CD4-positive, alpha-beta T cell treated with Interleukin-4 for 1 hour (primary cell): ENCODE results near the gene TYW1.
A peak's percentile ranks its signal among the peaks of the same experiment; 100 is the strongest.
"Not testable (repeated sequence)": the region's sequence is repeated elsewhere in the genome, so short reads cannot be mapped to it uniquely, and the experiment has no call there.

Source experiments
- DNase-seq, 2 donors: peaks; one replicate each; pipeline ENCODE4 v3.0.0-alpha.2; 2020 to 2022

Gene TYW1

DNA sequence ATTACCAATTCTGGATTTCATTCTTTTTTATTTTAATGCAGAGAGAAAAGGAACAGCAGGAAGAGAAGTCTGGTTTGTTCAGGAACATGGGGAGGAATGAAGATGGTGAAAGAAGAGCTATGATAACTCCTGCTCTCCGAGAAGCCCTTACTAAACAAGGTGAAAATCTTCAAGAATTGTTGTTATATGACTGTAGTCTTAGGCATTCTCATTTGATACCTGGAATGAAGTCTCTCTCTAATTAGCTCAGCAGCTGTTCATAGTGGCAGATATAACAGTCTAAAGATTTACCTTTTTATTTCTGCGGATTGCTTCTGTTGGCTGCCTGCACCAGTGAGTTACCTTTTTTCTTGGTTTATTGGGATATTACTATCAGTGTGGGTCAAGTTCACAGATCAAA lies 53.3 kb downstream of the TYW1 start:
- DNase-seq = not testable (repeated sequence)

DNA sequence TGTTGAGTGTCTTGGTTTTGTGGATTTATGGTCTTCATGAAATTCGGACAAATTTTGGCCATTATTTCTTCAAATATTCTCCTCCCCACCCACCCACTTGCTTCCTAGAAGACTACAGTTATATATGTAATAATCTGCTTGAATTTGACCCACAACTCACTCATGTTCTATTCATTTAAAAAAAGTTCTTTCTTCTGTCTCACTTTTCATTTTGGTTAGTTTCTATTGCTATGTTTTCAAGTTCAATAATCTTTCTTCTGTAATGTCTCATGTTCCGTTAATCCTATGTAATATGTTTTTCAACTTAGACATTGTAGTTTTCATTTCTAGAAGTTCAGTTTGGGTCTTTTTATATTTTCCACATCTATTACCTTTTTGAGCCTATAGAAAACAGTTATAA lies 55.5 kb downstream of the TYW1 start:
- not testable (repeated sequence) for DNase-seq

DNA sequence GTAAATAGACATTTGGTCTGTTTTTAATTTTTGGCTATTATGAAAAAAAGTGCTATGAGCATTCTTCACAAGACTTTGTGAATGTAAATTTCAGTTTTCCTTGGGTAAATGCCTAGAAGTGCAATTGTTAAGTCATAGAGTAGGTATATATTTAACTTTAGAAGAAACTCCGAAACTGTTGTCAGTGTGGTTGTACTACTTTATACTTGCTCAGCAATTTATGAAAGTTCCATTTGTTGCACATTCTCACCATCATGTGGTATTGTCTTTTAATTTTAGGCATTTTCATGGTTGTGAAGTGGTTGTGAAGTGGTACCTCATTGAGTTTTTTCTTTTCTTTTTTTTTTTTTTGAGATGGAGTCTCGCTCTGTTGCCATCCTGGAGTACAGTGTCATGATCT lies 60.0 kb downstream of the TYW1 start:
- DNase-seq = no peak

DNA sequence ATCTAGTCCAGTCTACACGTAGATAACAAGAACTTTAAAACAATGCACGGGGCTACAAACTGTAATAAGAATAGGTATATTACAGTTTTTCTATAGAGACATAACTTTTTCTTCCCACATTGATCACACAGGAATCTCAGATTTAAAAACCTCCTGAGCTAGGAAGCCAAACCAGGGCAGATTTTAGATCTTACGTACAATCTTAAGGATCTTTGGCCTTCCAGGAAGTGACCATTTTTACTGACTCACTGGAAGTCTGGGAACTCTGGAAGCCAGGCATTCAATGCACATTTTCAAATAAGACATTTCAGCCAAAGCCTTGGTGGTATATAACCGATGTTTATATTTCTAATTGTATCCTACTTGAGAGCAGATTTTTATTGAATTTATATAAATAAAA lies 64.7 kb downstream of the TYW1 start:
- DNase-seq = not testable (repeated sequence)

DNA sequence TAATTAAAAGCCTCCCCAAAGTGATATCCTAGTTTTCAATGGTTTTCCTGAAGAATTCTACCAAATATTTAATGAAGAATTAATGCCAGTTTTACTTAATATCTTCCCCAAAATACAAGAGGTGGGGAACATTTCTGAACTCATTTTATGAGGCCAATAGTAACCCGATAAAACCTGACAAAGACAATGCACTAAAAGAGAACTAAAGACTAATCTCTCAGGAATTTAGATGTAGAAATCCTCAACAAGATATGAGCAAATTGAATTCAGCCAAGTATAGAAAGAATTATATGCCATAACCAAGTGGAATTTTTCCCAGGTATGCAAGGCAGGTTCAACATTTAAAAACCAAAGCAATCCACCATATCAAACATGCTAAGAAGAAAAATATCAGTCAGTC lies 66.2 kb downstream of the TYW1 start:
- not testable (repeated sequence) for DNase-seq

DNA sequence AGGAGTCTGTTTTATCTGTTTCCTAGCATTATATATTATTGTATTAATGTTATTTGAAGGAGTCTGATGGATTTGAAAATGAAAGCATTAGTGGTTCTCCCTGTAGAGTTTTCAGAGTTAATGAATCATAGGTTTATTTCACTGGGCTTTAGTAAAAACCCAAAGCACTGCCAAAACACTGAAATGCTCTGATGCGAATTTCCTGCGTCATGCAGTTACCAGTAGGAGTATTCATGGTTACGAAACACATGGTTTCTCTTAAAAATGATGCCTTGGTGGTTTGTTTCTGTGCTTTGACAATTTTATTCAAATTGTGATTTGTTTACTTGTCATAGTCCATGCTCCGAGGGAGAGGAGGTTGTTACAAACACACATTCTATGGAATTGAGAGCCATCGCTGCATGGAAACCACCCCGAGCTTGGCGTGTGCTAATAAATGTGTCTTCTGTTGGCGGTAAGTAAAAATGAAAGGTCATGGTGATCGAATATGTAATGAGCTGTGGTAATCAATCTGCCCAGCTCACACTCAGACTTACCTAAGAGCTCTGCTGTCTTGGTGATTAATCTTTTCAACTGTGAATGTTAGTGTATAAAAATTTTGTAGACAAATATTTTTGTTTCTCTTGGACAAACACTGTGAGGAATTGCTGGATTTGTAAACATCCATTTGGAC lies 70.5 kb downstream of the TYW1 start:
- DNase-seq = not testable (repeated sequence)

DNA sequence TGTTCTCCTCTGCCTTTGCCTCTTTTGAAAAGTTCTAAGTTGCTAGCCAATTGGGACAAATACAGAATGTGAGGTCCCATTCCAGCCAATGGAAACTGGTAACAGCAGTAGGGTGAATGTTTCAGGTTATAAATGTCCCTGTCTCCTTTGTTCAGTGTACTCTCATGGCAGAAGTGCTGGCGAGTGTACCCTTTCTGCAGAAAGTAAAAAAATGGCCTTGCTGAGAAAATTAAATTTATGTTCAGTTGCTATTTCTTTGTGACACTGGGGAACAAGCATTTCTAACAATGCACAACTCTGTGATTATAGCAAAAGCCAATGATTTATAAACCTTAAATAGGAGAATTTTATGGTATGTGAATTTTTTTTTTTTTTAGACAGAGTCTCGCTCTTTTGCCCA lies 79.5 kb downstream of the TYW1 start:
- not testable (repeated sequence) for DNase-seq

DNA sequence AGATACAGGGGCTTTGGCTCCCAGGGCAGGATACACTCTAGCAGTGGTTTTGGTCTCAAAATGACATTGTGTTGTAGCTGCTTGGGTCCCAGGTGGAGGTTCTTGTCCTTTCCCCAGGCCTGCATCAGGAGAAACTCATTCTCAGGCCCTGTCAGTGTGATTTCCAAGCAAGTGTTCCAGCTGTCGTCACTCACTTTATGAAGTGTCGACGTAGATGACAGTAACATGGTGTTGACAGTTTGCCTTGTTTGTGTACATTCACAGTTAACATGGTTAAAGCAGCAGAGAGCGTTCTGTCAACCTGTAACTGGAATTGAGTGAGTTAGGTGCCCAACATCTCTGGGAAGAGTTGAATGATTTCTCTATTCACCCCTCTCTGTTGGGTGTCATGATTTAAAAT lies 86.2 kb downstream of the TYW1 start:
- not testable (repeated sequence) for DNase-seq

DNA sequence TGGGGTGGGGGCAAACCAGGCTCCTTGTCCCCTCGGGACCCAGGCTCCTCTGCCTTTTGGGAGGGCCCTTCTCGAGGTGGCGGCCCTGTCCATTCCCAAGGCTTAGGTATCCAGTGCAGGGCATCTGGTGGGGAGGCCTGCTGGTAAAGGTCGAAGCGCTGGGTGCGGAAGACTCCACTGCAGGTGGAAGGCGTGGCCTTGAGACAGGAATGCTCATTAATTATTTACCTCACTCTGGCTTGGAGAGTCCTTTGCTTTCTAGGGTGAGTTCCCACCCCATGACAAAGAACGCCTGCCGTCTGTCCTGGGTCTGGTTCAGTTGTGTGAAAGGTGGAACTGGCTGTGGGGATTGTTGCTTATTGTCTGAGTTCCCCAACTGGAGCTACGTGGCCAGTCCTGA lies 92.6 kb downstream of the TYW1 start:
- not testable (repeated sequence) for DNase-seq

DNA sequence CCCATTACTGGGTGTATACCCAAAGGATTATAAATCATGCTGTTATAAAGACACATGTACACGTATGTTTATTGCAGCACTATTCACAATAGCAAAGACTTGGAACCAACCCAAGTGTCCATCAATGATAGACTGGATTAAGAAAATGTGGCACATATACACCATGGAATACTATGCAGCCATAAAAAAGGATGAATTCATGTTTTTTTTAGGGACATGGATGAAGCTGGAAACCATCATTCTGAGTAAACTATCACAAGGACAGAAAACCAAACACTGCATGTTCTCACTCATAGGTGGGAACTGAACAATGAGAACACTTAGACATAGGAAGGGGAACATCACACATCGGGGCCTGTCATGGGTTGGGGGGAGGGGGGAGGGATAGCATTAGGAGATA lies 94.4 kb downstream of the TYW1 start:
- not testable (repeated sequence) for DNase-seq

DNA sequence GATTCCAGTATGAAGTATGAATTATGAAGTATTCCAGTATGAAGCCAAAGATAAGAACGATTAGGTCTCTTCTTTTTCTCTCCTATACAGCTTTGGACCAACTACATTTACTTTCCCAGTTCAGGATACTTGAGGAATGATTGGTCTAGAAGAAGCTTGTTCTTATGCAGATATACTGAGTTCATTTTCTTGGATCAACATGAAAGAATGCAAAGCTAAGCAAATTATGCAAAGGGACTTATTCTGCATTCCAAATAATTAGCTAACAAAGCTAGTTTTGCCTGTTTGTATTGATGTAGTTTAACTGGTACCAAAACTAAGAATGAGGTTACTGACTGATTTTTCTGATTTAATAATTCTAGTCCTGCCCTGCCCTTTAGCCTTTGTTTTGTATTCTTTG lies 101.4 kb downstream of the TYW1 start:
- DNase-seq = not testable (repeated sequence)

DNA sequence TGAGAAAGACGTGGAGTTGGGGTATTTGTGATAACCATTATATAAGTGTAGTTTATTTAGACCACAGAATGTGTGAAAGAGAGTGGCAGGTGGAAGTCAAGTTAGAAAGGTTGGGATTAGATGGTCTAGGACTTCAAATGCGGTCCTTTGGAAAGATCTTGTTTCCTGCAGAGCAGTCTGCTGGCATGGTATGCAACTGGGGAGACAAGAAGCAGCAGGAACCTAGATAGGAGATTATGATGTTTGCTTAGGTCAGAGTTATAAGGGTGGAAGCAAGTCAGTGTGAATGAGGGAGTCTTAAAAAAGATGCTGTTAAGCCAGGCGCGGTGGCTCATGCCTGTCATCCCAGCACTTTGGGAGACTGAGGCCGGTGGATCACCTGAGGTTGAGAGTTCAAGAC lies 102.8 kb downstream of the TYW1 start:
- not testable (repeated sequence) for DNase-seq

DNA sequence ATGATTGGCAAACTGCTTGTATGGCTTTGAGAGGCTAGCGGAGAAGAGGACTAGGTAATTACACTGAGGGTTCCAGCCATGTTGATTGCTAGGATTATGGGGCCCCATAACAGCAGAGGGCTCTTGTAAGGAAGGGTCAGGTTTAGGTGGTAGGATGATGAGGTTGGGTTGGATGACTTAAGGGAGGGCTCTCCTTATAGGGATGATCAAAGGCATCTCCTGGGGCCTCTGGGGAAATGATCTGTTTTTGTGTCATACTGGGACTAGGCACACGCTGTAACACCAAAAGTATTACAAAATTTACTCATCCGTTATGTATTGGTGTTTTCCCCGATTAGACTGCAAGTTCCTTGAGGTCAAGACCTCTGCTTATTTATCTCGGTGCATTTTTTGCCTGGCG lies 103.4 kb downstream of the TYW1 start:
- not testable (repeated sequence) for DNase-seq

DNA sequence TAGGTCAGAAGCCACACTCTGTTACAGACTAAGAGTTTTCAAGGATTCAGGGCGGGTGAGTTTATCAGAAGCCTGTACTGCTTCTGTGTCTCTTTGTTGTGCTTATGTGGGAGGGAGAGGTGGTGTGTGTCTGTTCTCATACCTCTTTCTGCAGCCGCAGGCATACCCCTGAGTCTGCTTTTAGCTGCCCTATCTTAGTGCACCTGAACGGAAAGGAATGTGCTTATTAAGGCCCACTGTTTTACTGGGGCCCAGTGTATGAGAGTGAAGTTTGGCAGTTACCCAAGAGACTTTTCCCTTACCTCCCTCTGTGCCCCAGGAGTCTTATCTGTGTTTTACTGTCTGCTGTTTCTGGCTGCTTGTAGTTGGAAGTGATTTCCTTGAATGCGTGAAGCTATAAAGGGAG lies 104.3 kb downstream of the TYW1 start:
- DNase-seq = no peak

DNA sequence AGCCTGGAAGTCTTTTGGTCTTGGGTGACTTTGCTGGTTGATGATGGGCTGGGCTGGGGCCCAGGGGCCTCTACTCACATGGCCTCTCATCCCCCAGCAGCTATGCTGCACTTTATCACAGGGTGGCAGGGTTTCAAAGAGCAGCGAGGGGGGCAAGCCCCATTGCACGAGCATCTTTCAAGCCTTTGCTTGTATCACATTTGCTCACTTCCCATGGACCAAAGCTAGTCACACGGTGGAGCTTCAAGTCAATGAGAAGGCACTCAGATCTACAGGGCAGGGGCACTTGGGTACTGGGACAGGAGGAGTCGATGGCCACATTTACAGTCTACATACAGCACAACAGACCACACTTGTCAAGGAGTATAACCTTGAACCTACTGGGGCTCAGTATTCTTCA lies 108.3 kb downstream of the TYW1 start:
- DNase-seq = not testable (repeated sequence)

DNA sequence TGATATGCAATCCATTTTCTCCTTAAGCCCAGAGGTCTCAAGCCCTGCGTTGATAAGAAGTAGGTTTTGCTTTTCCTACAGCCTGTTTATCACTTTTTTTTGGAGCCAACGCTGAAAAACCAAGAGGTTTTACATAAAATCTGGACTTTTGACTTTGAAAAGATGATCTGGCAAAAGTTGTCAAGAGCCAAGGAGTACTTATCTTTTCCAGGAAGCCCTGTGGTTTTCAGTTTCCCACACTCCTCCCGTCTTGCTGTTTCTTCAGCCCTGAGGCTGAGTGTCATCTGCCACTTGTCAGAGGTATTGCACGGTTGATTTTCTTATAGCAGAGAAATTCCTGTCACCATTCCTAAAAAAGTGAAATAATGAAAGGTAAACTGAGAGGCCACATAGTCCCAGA lies 108.7 kb downstream of the TYW1 start:
- peak in 1 of 2 donors; percentile 15 for DNase-seq

DNA sequence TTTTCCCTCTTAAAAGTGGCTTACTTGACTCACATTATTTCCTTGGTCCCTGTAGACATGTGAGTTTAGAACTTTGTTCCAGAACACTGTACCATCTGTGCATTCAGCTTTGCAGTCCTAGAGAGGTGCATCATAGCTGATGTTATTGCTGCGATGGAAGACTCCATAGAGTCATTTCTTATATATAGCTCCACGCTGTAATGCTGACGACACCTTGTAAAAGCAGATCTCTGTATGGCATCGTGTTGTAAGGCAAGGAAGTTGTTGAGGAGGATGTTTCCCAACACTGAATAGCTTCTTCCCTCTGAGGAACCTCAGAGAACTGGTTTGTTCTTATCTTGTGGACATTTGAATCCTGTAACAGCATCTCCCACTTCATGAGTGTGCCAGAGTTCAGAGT lies 109.6 kb downstream of the TYW1 start:
- DNase-seq = not testable (repeated sequence)

DNA sequence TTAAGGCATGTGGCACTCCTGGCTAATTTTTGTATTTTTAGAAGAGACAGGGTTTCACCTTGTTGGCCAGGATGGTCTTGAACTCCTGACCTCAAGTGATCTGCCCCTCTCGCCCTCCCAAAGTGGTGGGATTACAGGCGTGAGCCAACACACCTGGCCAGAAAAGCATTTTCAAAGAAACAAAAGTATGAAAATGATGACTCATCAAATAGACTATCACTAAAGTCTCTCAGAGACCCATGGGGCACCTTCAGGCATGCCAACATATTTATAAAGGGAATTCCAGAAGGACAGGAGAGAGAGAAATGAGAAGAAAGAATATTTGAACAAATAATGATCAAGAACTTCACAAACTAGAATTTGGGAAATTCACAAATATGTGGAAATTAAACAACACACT lies 114.7 kb downstream of the TYW1 start:
- DNase-seq = not testable (repeated sequence)

DNA sequence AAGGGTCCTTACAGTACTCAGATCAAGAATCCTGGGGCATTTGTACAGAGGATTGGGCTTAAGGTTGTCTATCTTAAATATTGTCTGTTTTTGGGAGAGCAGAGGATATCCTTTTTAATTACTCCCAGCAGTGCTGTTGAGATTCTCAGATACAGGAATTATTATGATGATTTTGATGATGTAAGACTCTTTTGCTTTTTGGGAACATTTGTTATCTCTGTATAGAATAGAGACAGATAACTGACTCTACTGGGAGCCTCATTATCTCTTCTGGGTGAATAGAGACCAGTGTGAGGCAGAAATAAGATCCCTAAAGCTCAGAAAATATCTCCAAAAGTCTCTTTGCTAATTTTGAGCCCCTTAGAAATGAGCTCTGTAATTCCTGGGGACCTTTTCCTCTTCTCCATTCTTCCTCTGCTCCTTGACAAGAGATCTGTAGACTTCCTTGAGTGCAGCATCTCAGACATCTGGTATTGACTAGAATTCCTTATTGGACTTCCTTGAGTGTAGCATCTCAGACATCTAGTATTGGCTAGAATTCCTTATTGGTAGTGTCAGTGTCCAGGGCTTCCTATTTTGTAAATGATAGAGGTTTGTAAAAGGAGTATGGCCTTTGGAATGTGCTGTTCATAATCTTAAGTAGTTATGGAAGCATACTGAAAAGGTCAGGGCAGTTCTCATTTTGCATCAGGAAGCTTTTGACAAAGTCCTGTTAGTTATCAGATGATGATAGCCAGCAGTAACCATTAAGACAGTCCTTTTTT lies 118.0 kb downstream of the TYW1 start:
- DNase-seq = not testable (repeated sequence)

DNA sequence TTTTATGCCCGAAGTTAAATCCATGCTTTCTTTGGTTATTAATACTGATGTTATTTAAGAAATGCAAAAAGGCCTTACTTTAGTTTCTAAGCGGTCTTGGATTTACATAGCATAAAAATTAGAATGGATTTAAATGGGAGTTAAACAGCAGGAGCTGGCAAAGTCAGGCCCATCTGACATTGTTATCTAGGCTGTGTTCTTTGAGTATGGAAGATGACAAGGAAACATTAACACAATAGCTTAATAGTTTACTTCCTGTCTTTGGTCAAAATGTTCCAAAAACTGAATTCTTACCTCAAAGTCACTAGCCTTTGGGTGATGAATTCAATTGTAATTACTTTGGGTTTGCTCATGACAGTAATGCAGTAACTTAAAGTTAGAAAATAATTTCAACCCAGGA lies 123.9 kb downstream of the TYW1 start:
- not testable (repeated sequence) for DNase-seq

DNA sequence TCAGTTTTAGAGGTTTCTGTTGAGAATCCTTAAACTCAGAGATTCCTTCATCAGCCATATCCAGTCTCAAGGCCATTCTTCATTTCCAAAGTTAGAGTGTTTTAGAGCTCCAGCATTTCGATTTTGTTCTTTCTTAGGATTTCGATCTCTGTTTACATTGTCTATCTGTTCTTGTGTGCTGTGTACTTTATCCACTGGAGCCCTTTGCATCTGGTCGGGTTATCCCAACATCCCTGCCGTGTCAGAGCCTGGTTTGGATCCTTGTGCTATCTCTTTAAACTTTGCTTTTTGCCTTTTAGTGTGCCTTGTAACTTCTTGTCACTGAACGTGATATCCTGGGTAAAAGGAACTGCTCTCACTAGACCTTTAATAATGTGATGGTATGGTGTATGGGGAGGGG lies 131.6 kb downstream of the TYW1 start:
- not testable (repeated sequence) for DNase-seq

DNA sequence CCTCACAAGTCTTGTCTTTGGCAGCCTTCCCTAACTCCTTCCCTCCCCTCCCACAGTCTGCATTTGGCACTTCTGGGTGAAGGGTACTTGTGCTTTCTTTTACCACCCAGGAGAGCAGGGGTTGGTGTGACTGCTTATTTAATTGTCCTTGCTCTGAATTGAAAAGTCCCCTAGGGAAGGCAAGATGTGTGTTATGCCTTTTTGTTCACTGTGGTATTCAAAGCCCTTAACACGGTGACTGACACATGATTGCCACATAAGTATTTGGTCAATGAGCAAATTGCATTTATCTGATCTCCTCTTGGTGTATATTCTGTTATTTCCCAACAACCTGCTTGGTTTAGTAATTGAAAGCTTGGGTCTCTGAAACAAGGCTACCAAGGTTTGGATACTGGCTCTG lies 134.1 kb downstream of the TYW1 start:
- not testable (repeated sequence) for DNase-seq

DNA sequence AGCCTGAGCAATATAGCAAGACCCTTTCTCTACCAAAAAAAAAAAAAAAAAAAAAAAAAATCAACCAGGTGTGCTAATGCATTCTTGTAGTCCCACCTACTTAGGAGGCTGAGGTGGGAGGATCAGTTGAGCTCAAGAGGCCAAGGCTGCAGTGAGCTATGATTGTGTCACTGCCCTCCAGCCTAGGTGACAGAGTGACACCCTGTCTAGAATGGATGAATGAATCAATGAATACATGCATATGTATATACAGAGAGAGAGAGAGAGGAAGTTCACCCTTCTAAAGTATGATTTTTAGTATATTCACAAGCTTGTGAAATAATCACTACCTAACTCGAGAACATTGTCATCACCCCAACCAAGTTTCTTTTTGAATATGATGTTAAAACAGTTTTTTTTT lies 138.3 kb downstream of the TYW1 start:
- DNase-seq = not testable (repeated sequence)
